ENCODE data around the gene ARSJ. TPM values are rescaled to one million over a fixed set of nuclear protein-coding genes. Genes with fewer than 3 reads are reported as not detected.

The ARSJ gene
- total RNA-seq, 1 donor from 2014 or later, result 13.6 TPM

DNA sequence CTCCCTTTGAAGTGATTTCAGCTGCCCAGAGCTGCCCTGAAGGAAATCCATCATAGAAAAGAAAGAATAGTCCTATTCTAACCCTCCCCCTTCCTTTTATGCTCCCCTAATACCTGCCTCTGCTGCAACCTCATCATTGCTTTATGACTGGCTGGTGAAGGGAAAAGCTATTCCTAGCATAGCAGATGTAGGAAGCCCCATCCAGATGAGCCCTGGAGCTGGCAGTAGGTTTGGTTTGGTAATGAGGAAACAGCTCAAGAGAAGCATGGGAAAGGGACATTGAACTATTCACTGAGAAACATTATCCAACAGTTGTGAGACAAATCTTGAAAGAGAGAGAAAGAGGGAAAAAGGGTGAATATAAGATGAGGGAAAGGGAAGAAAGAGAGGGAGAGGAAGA lies 29.2 kb downstream of the ARSJ start:
- DNase-seq, result no peak
- no peaks in the 10 kb centered on the region for H3K27me3 ChIP-seq
- no peak for TF ChIP-seq CTCF (IDR thresholded peaks at IDR 0.05)
- intact Hi-C loops (cut with DNase I), result no loop called here
- no peak for ATAC-seq
- H3K9me3 ChIP-seq, result no peaks in the 10 kb centered on the region
- peaks cover 2% of the 10 kb centered on the region for H3K4me1 ChIP-seq
- H3K4me3 ChIP-seq, result no peak overlapping the region
- no peak overlapping the region for H3K27ac ChIP-seq
- no peaks in the 10 kb centered on the region for H3K36me3 ChIP-seq

- Histone ChIP-seq H3K27me3 (no peaks in the 10 kb centered on the region), H3K9me3 (no peaks in the 10 kb centered on the region), H3K27ac (no peak overlapping the region), H3K4me1 (peaks cover 2% of the 10 kb centered on the region), H3K36me3 (no peaks in the 10 kb centered on the region), H3K4me3 (no peak overlapping the region)
- no peak for ATAC-seq
- intact Hi-C loops (cut with DNase I), result no loop called here
- TF ChIP-seq CTCF (IDR thresholded peaks at IDR 0.05), result no peak
- DNase-seq, result no peak
These were observed 32.0 kb downstream of the ARSJ start for GRCh38 chr4:113947484-113947883.

DNA sequence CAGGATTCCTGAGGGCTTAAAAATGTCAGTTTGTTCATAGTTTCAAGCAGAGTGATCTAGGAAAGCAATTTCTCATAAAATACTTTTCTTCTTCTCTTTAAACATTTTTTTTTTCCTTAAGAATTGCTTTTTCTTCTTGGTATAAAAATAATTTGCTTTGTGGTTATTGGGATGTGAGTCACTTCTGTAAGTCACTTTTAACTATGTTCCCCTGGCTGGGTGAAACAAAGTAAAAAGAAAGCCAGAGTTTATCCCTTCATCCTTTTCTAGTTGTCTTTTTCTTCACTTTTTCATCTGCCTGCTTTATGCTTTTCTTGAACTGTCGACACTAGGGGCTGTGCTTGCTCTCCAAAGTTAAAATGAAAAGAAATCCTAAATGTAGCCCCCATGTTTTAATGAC lies 33.5 kb downstream of the ARSJ start:
- Histone ChIP-seq H3K4me1 (peaks cover 2% of the 10 kb centered on the region), H3K27ac (no peak overlapping the region), H3K4me3 (no peak overlapping the region), H3K9me3 (no peaks in the 10 kb centered on the region), H3K27me3 (no peaks in the 10 kb centered on the region), H3K36me3 (no peaks in the 10 kb centered on the region)
- intact Hi-C loops (cut with DNase I), result no loop called here
- ATAC-seq (no peak), DNase-seq (no peak)
- no peak for TF ChIP-seq CTCF (IDR thresholded peaks at IDR 0.05)

DNA sequence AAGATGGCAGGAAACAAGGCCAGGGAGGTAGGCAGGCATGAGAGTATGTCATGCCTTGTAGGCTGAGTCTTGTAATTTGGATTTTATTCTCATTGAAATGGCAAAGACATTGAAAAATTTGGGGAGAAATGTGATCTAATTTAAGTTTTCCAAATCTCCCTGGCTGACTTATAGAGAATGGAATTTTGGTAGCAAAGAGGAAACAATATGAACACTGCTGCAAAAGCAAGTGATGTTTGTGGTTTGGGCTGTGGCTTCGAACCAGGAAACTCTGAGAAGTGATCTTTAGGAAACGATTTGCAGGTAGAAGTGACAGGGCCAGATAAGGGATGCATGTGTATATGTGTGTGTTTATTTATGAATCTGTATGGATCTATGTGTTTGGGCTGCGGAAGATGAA lies 35.6 kb downstream of the ARSJ start:
- Histone ChIP-seq H3K27me3 (no peaks in the 10 kb centered on the region), H3K4me3 (no peak overlapping the region), H3K36me3 (no peaks in the 10 kb centered on the region), H3K4me1 (no peaks in the 10 kb centered on the region), H3K27ac (no peak overlapping the region), H3K9me3 (no peaks in the 10 kb centered on the region)
- DNase-seq (no peak), ATAC-seq (no peak)
- intact Hi-C loops (cut with DNase I), result no loop called here
- no peak for TF ChIP-seq CTCF (IDR thresholded peaks at IDR 0.05)

DNA sequence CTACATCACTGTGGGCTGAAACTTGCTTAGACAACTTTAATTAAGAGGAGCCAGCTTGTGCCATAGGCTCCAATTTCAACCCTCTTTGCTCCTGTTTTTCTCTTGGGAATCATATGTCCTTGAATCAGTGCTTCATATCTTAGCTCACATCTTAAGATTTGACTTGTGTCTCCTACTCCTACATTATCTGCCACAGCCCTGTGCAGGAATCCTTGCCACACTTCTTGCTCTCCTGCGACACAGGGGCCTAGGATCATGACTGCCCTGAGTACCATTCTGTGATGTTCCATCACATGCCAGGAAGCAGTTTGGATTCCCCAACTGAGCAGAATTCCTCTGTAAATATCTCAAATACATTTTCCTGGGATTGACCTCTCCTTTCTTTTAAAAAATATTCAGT lies 36.4 kb downstream of the ARSJ start:
- no peak for DNase-seq
- intact Hi-C loops (cut with DNase I), result no loop called here
- no peak for ATAC-seq

More for the DNA sequence above, 36.4 kb downstream of the ARSJ start:
- no peak overlapping the region for H3K27ac ChIP-seq
- TF ChIP-seq CTCF (IDR thresholded peaks at IDR 0.05), result no peak
- no peaks in the 10 kb centered on the region for H3K27me3 ChIP-seq
- no peaks in the 10 kb centered on the region for H3K4me1 ChIP-seq
- no peaks in the 10 kb centered on the region for H3K36me3 ChIP-seq
- no peaks in the 10 kb centered on the region for H3K9me3 ChIP-seq
- no peak overlapping the region for H3K4me3 ChIP-seq
